Activated CD4-positive, alpha-beta memory T cell treated with anti-CD3 and anti-CD28 coated beads, Interleukin-2, amount 10 ng/mL, durations not matched to agents 7 days and 5 days (primary cell): ENCODE data around the gene USP15. TPM values are rescaled to one million over a fixed set of nuclear protein-coding genes. Genes with fewer than 3 reads are reported as not detected.

Experiments
- CTCF ChIA-PET: fragments of 350-600 bp; sonication (Branson Sonifier 250); formaldehyde crosslinking; loops from one replicate; lab custom pipeline; 2021; ENCODE audit warnings: antibody characterized with exemption, inconsistent platforms; lab: Charles Lee
- POLR2A ChIA-PET: fragments of 350-600 bp; sonication (Branson Sonifier 250); formaldehyde crosslinking; loops from one replicate; lab custom pipeline; 2021; ENCODE audit warnings: antibody characterized with exemption; lab: Charles Lee
- DNase-seq: peaks from one replicate; pipeline ENCODE4 v3.0.0-alpha.2; 2020
- H3K27ac Mint-ChIP-seq: one replicate; pipeline ENCODE4 v1.8.0; 2021; ENCODE audit warnings: mild to moderate bottlenecking, mixed read lengths
- H3K27me3 Mint-ChIP-seq: one replicate; pipeline ENCODE4 v1.8.0; 2021; ENCODE audit warnings: mixed read lengths
- H3K36me3 Mint-ChIP-seq: one replicate; pipeline ENCODE4 v1.8.0; 2021; ENCODE audit warnings: low read depth, mixed read lengths
- H3K4me1 Mint-ChIP-seq: one replicate; pipeline ENCODE4 v1.8.0; 2021; ENCODE audit warnings: mixed read lengths
- H3K4me3 Mint-ChIP-seq: one replicate; pipeline ENCODE4 v1.8.0; 2021; ENCODE audit warnings: mild to moderate bottlenecking, mixed read lengths
- H3K9me3 Mint-ChIP-seq: one replicate; pipeline ENCODE4 v1.8.0; 2021; ENCODE audit warnings: mixed read lengths
- total RNA-seq, 2 experiments: library from RNA; stranded (reverse); gene quantifications; one replicate each; pipeline ENCODE4 v1.2.3, GENCODE V29; 2021

The USP15 gene
- total RNA-seq, 2 experiments from 2014 or later = 134 to 161 TPM

DNA sequence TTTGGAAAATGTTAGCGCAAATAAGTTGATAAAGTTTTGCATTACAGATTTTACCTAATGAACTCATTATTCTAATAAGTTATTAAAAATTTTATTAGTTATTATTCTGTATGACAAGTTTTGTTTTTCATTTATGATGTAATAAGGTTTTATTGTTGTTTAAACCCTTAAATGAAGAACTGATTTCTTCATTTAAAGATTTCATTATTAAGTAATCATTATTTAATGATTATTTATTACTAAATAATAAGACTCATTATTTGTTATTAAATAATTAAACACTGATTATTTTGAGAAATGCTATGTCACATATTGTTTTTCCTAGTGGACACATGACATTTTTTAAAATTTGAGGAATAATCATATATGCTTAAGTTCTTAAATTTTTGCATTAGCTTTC, 34.2 kb downstream of the USP15 start:
- ChIA-PET POLR2A (no interaction called here), CTCF (no interaction called here)
- no peak for DNase-seq
- H3K27me3 Mint-ChIP-seq = no peaks in the 10 kb centered on the region
- peaks cover 14% of the 10 kb centered on the region for H3K9me3 Mint-ChIP-seq
- peaks cover 74% of the 10 kb centered on the region for H3K36me3 Mint-ChIP-seq
- no peak overlapping the region for H3K27ac Mint-ChIP-seq
- H3K4me3 Mint-ChIP-seq = no peak overlapping the region
- H3K4me1 Mint-ChIP-seq = peaks cover 47% of the 10 kb centered on the region

DNA sequence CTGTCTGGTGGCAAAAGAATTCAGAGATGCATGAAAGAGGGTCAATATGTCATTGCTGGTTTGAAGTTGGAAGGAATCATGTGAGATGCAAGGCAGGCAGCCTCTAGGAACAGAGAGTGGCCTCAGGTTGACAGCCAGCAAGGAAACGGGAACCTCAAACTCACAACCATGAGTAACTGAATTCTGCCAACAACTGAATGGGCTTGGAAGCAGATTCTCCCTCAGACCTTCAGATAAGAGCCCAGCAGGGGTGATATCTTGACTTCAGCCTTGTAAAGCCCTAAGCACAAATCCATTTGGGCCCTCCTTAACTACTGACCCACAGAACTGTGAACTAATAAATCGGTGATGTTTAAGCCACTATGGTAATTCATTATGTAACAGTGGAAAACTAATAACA, 35.8 kb downstream of the USP15 start:
- ChIA-PET CTCF (no interaction called here), POLR2A (no interaction called here)
- DNase-seq = no peak
- H3K9me3 Mint-ChIP-seq = peaks cover 4% of the 10 kb centered on the region
- H3K4me1 Mint-ChIP-seq = peaks cover 41% of the 10 kb centered on the region
- no peak overlapping the region for H3K4me3 Mint-ChIP-seq
- H3K27me3 Mint-ChIP-seq = no peaks in the 10 kb centered on the region
- peaks cover 72% of the 10 kb centered on the region for H3K36me3 Mint-ChIP-seq
- no peak overlapping the region for H3K27ac Mint-ChIP-seq

DNA sequence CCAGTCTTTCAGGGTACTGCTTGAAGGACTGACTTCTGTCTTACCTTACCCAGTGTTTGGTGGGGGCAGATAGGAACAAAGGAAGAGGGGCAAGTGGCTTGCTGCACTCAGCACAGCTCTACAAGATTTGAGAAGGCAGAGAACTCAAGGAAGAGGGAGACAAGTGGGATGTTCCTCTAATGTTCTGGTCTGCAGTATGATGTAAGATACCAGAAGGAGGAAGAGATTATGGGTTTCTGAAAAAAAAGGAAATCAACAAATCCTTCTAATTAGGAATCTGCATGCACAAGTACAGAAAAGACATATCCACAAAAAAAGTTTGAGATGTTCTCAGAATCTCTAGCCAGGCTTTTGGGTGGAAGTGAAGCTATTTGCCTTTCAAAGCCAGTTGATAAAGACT, 37.1 kb downstream of the USP15 start:
- peaks cover 77% of the 10 kb centered on the region for H3K36me3 Mint-ChIP-seq
- no peak overlapping the region for H3K27ac Mint-ChIP-seq
- H3K4me3 Mint-ChIP-seq = no peak overlapping the region
- CTCF ChIA-PET = no interaction called here
- no peaks in the 10 kb centered on the region for H3K27me3 Mint-ChIP-seq
- POLR2A ChIA-PET = no interaction called here
- H3K9me3 Mint-ChIP-seq = peaks cover 3% of the 10 kb centered on the region
- DNase-seq = no peak
- peaks cover 33% of the 10 kb centered on the region for H3K4me1 Mint-ChIP-seq

DNA sequence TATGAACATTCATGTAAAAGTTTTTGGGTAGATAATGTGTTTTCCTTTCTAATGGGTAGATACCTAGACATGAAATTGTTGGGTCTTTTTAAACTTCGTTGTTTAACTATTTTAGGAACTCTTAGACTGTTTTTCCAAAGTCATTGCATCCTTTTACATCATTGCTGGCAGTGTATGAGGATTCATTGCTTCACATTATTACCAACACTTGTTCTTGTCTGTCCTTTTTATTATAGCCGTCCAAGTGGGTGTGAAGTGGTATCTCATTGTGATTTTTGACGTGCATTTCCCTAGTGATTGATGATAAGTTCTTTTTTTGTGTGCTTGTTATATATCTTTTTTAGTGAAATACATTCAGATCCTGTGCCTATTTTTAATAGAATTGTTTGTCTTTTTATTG, 39.4 kb downstream of the USP15 start:
- peaks cover 88% of the 10 kb centered on the region for H3K36me3 Mint-ChIP-seq
- H3K4me3 Mint-ChIP-seq = no peak overlapping the region
- H3K27ac Mint-ChIP-seq = no peak overlapping the region
- no peak for DNase-seq
- POLR2A ChIA-PET = no interaction called here
- peaks cover 5% of the 10 kb centered on the region for H3K9me3 Mint-ChIP-seq
- H3K27me3 Mint-ChIP-seq = no peaks in the 10 kb centered on the region
- CTCF ChIA-PET = no interaction called here
- H3K4me1 Mint-ChIP-seq = peaks cover 27% of the 10 kb centered on the region

DNA sequence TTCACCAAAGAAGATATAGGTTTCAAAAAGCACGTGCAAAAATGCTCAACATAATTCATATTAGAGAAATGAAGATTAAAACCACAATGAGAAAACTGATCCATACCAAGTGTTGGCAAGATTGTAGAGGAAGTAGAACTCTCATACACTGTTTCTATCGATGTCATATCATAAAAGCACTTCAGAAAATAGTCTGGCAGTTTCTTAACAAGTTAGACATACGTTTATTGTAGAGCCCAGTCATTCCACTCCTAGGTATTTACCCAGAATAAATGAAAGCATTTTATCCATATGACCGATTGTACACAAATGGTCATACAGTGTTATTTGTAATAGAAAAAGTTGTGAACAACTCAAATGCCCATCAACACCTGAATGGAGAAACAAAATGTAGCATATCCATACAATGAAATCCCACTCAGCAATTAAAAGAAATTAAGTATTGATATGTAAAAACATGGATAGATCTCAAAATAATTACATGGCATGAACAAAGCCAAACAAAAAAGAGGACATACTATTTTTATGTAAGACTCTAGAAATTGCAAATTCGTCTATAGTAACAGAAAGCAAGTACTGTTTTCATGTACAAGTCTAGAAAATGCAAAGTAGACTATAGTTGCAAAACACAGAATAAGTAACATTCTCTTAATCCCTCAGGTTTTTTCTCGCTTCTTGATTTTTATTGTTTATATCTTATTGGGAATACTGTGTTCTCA, 41.0 kb downstream of the USP15 start:
- POLR2A ChIA-PET = no interaction called here
- no peak for DNase-seq
- CTCF ChIA-PET = no interaction called here
- Mint-ChIP-seq H3K4me1 (peaks cover 25% of the 10 kb centered on the region), H3K36me3 (peaks cover 87% of the 10 kb centered on the region), H3K27ac (no peak overlapping the region), H3K27me3 (no peaks in the 10 kb centered on the region), H3K4me3 (no peak overlapping the region), H3K9me3 (peaks cover 9% of the 10 kb centered on the region)

DNA sequence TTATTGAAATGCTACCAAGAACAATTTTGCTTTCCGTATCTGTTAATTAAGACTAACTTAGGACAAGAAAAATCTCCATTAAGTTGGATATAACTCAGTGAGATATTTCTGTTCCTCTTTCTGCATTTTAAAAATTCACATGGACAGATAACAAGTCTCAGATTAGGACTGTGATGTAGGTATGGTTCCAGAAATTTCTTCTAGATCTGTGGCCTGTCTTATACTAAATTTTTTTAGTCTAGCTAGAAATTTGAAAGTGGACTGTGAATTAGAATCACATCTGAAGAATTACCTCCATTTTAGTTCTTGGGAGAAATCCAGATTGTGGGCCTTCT, 41.6 kb downstream of the USP15 start:
- ChIA-PET CTCF (no interaction called here), POLR2A (no interaction called here)
- Mint-ChIP-seq H3K4me3 (no peak overlapping the region), H3K9me3 (peaks cover 9% of the 10 kb centered on the region), H3K4me1 (peaks cover 28% of the 10 kb centered on the region), H3K27me3 (no peaks in the 10 kb centered on the region), H3K36me3 (peaks cover 87% of the 10 kb centered on the region), H3K27ac (no peak overlapping the region)
- no peak for DNase-seq

DNA sequence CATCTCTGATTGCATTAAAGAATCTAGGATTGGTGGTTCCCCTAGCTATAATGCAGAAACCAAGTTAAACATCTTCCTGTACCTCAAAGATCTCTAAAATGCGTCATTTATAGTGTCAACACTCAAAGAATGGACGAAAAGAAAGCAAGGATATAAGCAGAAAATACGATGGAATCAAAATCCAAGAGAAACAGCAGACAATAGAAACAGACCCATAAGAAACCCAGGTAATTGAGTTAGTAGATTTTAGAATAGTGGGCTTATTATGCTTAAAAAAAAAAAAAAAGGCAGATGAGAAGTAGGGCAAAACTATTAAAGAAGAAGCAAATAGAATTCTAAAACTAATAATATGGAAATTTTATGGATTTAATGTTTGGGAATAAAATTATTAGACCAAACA, 44.4 kb downstream of the USP15 start:
- CTCF ChIA-PET = no interaction called here
- Mint-ChIP-seq H3K27me3 (no peaks in the 10 kb centered on the region), H3K36me3 (peaks cover 89% of the 10 kb centered on the region), H3K4me3 (no peak overlapping the region), H3K4me1 (peaks cover 34% of the 10 kb centered on the region), H3K27ac (no peak overlapping the region), H3K9me3 (peaks cover 9% of the 10 kb centered on the region)
- no peak for DNase-seq
- POLR2A ChIA-PET = no interaction called here

DNA sequence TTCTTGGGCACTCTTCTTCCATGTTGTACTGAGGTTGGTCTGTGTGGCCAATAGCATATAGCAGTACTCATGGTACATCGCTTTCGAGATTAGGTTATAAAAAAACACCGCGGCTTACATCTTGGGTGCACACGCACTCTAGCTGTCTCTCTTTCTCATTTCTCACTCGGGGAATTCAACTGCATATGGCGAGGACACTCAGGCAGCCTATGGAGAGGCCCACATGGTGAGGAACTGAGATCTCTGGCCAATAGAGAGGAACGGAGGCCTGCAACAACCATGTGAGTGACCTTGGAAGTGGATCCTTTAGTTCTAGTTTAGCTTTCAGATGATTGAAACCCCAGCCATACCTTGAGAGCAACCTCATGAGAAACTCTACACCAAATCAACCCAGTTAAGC, 45.6 kb downstream of the USP15 start:
- ChIA-PET POLR2A (no interaction called here), CTCF (no interaction called here)
- Mint-ChIP-seq H3K4me1 (peaks cover 32% of the 10 kb centered on the region), H3K4me3 (no peak overlapping the region), H3K36me3 (peaks cover 91% of the 10 kb centered on the region), H3K9me3 (peaks cover 8% of the 10 kb centered on the region), H3K27me3 (no peaks in the 10 kb centered on the region), H3K27ac (no peak overlapping the region)
- DNase-seq = no peak

DNA sequence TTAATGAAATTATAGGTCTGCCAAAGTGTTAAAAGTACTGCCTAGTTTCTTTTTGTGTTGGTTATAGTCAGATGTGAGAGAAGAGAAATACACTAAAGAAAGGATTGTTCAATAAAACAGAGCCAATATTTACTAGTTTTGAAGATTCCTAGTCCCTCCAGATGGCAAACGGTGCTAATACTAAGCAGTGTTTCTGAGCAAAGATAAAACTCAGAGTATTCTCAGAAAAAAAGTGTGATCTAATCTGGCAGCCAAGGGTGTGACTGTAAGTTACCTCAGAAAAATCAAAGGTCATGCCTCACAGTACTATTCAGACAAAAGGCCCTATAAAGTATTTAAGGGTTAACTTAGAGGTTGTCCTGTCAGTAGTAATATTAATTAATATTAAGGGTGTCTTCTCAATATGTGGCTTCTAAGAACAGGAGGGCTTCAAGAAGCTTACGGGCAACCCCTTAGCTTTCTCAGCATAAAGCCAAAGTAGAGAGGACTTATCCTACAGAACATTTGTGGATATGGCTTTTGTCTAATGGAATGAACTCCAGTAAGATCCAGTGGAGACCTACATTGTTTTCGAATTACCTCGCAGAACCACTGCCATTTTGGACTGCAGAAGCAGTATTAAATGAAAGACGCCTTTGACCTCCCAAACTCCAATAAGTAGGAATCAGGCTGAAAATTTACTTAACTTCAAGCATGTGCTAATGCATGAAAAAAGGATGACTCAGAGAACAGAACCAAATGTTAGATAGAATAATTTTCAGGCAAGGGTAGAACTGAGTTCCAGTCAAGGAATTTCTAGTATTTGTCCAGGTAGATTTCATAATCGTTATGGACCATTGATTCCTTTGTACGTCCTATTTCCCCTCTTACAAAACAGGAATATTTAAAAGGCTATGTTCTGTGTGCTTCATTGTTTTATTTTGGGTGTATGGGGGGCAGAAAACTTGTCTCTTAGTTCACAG, 46.6 kb downstream of the USP15 start:
- Mint-ChIP-seq H3K4me1 (peaks cover 28% of the 10 kb centered on the region), H3K36me3 (peaks cover 85% of the 10 kb centered on the region), H3K9me3 (peaks cover 6% of the 10 kb centered on the region), H3K4me3 (no peak overlapping the region), H3K27me3 (no peaks in the 10 kb centered on the region), H3K27ac (no peak overlapping the region)
- ChIA-PET POLR2A (no interaction called here), CTCF (no interaction called here)
- no peak for DNase-seq

DNA sequence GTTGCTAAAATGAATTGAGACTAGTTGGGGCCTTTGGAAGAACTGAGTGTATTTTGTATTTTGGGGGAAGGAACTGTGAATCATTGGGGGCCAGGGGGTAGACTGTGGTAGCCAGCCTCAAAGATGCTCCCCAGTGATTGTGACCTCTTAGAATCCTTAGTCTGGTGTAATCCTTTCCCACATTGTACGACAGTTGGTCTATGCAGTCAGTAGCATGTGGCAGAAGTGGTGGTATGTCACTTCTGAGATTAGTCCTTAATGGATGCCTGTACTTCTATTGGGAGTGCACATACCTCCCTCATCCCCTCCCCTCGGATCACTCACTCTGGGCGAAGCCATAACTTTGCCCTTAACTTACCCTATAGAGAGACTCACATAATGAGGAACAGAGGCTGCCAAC, 48.0 kb downstream of the USP15 start:
- DNase-seq = no peak
- no peak overlapping the region for H3K4me3 Mint-ChIP-seq
- H3K27ac Mint-ChIP-seq = no peak overlapping the region
- H3K9me3 Mint-ChIP-seq = peaks cover 6% of the 10 kb centered on the region
- H3K27me3 Mint-ChIP-seq = no peaks in the 10 kb centered on the region
- ChIA-PET CTCF (no interaction called here), POLR2A (no interaction called here)
- H3K4me1 Mint-ChIP-seq = peaks cover 28% of the 10 kb centered on the region
- H3K36me3 Mint-ChIP-seq = peaks cover 75% of the 10 kb centered on the region

DNA sequence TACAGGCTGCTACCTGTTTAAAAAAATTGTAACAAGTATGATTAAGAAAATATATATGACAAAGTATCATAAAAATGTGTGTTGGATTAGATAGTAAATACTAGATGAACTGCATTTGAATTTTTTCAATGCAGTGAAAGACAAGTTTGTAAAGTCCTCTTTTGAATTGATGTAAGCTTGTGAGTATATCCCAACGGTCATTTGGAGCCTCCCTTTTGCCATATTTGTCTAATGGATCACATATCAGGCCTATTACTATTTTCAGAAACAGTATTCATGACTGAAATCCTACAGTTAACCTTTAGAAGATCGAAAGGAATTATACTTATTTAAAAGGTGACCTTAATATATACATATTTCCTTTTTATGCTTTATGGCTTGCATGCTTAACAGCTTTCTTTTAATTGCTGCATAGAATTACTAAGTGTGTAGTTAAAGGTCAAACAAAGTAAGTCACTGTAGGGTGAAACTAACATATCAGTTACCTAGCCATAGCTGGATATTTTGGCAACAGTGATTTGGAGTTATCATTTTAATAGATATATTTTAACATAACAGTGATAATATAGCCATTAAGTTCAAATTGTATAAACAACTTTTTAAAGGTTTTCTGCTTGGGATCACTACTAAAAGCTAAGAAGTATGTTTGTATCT, 53.6 kb downstream of the USP15 start:
- no peak overlapping the region for H3K4me3 Mint-ChIP-seq
- peaks cover 5% of the 10 kb centered on the region for H3K9me3 Mint-ChIP-seq

DNA sequence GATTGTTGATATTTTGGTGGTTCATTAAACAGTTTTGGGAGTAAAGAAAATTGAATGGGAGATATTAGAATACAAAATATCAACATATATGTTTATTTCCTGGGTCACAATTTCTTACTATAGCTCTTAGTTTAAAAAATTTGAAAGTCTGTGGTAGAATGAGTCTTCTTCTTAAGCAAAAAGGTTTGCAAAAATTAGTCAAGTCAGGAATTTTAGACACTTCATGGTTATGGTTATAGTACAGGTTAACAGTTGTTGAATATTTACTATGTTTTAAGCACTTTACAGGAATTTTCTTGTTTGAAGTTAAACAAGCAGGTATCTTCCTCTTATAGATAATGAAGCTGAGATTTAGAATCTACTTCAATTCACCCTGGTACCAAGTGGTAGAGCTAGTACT, 56.8 kb downstream of the USP15 start:
- CTCF ChIA-PET = no interaction called here
- DNase-seq = no peak
- Mint-ChIP-seq H3K9me3 (peaks cover 7% of the 10 kb centered on the region), H3K4me3 (no peak overlapping the region), H3K27ac (no peak overlapping the region), H3K4me1 (peaks cover 21% of the 10 kb centered on the region), H3K27me3 (no peaks in the 10 kb centered on the region), H3K36me3 (peaks cover 42% of the 10 kb centered on the region)
- POLR2A ChIA-PET = no interaction called here

More for the DNA sequence above, 53.6 kb downstream of the USP15 start:
- Mint-ChIP-seq H3K4me1 (peaks cover 19% of the 10 kb centered on the region), H3K27ac (no peak overlapping the region), H3K36me3 (peaks cover 45% of the 10 kb centered on the region), H3K27me3 (no peaks in the 10 kb centered on the region)
- ChIA-PET POLR2A (no interaction called here), CTCF (no interaction called here)
- no peak for DNase-seq

DNA sequence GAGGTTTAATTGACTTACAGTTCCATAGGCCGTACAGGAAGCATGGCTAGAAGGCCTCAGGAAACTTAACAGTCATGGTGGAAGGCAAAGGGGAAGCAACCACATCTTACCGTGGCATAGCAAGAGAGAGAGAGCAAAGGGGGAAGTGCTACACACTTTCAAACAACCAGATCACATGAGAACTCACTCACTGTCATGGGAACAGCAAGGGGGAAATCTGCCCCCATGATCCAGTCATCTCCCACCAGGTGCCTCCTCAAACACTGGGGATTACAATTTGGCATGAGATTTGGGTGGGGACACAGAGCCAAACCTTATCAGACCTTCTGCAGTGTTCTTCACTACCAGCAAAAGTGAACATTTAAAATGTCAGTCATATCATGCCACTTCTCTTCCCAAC, 58.9 kb downstream of the USP15 start:
- H3K36me3 Mint-ChIP-seq = peaks cover 57% of the 10 kb centered on the region
- ChIA-PET CTCF (no interaction called here), POLR2A (no interaction called here)
- no peak overlapping the region for H3K4me3 Mint-ChIP-seq
- H3K27ac Mint-ChIP-seq = no peak overlapping the region
- H3K4me1 Mint-ChIP-seq = peaks cover 19% of the 10 kb centered on the region
- no peak for DNase-seq
- H3K9me3 Mint-ChIP-seq = peaks cover 7% of the 10 kb centered on the region
- H3K27me3 Mint-ChIP-seq = no peaks in the 10 kb centered on the region
